Neural cell (in vitro differentiated cells): ENCODE results near the gene CORO2A. TPM values are rescaled to one million over a fixed set of nuclear protein-coding genes. Genes with fewer than 3 reads are reported as not detected.

ENCODE experiments used
- H2AFZ ChIP-seq: fragments of 200-600, 300-800 bp; sonication (generic), shearing (Covaris generic); 2 replicates; pipeline ENCODE4 v1.6.0; 2014; ENCODE audit warnings: low read depth, mild to moderate bottlenecking, antibody characterized with exemption, low read length, moderate library complexity
- H3F3A ChIP-seq: fragments of 200-600 bp; shearing (Covaris generic); 2 replicates; pipeline ENCODE4 v1.6.1; 2016; ENCODE audit warnings: mild to moderate bottlenecking, moderate library complexity, mixed read lengths, antibody characterized with exemption, low read length; ENCODE audit not compliant: insufficient read depth, poor library complexity, severe bottlenecking
- H3K27ac ChIP-seq: fragments of 200-600, 300-800 bp; sonication (generic), shearing (Covaris generic); 2 replicates; pipeline ENCODE4 v1.5.1; 2014; ENCODE audit warnings: mild to moderate bottlenecking, low read length, moderate library complexity
- H3K27me3 ChIP-seq: fragments of 300-800, 200-600 bp; sonication (generic), shearing (Covaris generic); 2 replicates; pipeline ENCODE4 v1.6.0; 2014; ENCODE audit warnings: mild to moderate bottlenecking, low read depth, low read length, moderate library complexity; ENCODE audit not compliant: insufficient read depth
- H3K36me3 ChIP-seq: fragments of 300-800, 200-600 bp; sonication (generic), shearing (Covaris generic); 2 replicates; pipeline ENCODE4 v1.5.1; 2014; ENCODE audit warnings: mild to moderate bottlenecking, antibody characterized with exemption, low read length, moderate library complexity; ENCODE audit not compliant: insufficient read depth
- H3K4me2 ChIP-seq: fragments of 300-800, 200-600 bp; sonication (generic), shearing (Covaris generic); 2 replicates; pipeline ENCODE4 v1.6.0; 2014; ENCODE audit warnings: mild to moderate bottlenecking, low read length
- H3K4me3 ChIP-seq: fragments of 300-800, 200-600 bp; sonication (generic), shearing (Covaris generic); 2 replicates; pipeline ENCODE4 v1.5.1; 2014; ENCODE audit warnings: mild to moderate bottlenecking, low read length, moderate library complexity
- H3K79me2 ChIP-seq: fragments of 200-600 bp; shearing (Covaris generic); replicated peaks from 2 replicates; pipeline ENCODE4 v1.6.0; 2014; ENCODE audit warnings: mild to moderate bottlenecking, low read length, moderate library complexity; ENCODE audit not compliant: insufficient read depth
- H3K9ac ChIP-seq: fragments of 300-800, 200-600 bp; sonication (generic), shearing (Covaris generic); 2 replicates; pipeline ENCODE4 v1.6.1; 2016; ENCODE audit warnings: mild to moderate bottlenecking, low read length, mixed read lengths
- H3K9me2 ChIP-seq: fragments of 200-600 bp; shearing (Covaris generic); 2 replicates; pipeline ENCODE4 v1.6.1; 2016; ENCODE audit warnings: mild to moderate bottlenecking, low read length, mixed read lengths; ENCODE audit not compliant: insufficient read depth
- H3K9me3 ChIP-seq: fragments of 200-600, 300-800 bp; sonication (generic), shearing (Covaris generic); 2 replicates; pipeline ENCODE4 v1.6.1; 2016; ENCODE audit warnings: mild to moderate bottlenecking, mixed run types, low read length, moderate library complexity, mixed read lengths
- H4K20me1 ChIP-seq: fragments of 200-600 bp; shearing (Covaris generic); 2 replicates; pipeline ENCODE4 v1.6.1; 2016; ENCODE audit warnings: mild to moderate bottlenecking, mixed run types; ENCODE audit not compliant: insufficient read depth
- EP300 ChIP-seq: fragments of 450-650 bp; conservative IDR thresholded peaks from 2 replicates; pipeline ENCODE4 v1.6.1; 2014; ENCODE audit warnings: antibody characterized with exemption, mild to moderate bottlenecking, moderate library complexity; ENCODE audit not compliant: poor library complexity, severe bottlenecking
- EZH2 ChIP-seq: fragments of 200-600, 300-800 bp; shearing (Covaris generic), sonication (generic); IDR thresholded peaks from 2 replicates; pipeline ENCODE4 v1.6.1; 2014; ENCODE audit warnings: antibody characterized with exemption, low read length, borderline replicate concordance, mild to moderate bottlenecking; ENCODE audit not compliant: insufficient read depth, poor library complexity, severe bottlenecking
- MXI1 ChIP-seq: fragments of 450-650 bp; conservative IDR thresholded peaks from 2 replicates; pipeline ENCODE4 v1.6.1; 2014; ENCODE audit warnings: antibody characterized with exemption, mild to moderate bottlenecking; ENCODE audit not compliant: poor library complexity, severe bottlenecking
- POLR2AphosphoS5 ChIP-seq: IDR thresholded peaks from 2 replicates; pipeline ENCODE4 v1.6.1; 2012
- RAD21 ChIP-seq: fragments of 450-650 bp; conservative IDR thresholded peaks from 2 replicates; pipeline ENCODE4 v1.6.1; 2014; ENCODE audit warnings: antibody characterized with exemption, mild to moderate bottlenecking, moderate library complexity
- SMC3 ChIP-seq: fragments of 450-650 bp; conservative IDR thresholded peaks from 2 replicates; pipeline ENCODE4 v1.6.1; 2014; ENCODE audit warnings: antibody characterized with exemption, mild to moderate bottlenecking, moderate library complexity; ENCODE audit not compliant: poor library complexity
- TAF1 ChIP-seq: IDR thresholded peaks from 2 replicates; pipeline ENCODE4 v1.6.1; 2012; ENCODE audit warnings: low read depth
- polyA plus RNA-seq: library from polyadenylated mRNA; depleted of rRNA; stranded (reverse); fragments of >200 nt; gene quantifications from 2 replicates; pipeline ENCODE4 v1.2.3, GENCODE V29; 2014
- TF ChIP-seq, protein P1 (sequence below): IDR thresholded peaks from 2 replicates; pipeline ENCODE4 v1.6.1; 2012; ENCODE audit warnings: borderline replicate concordance
- TF ChIP-seq, protein P2 (sequence below): fragments of 450-650 bp; IDR thresholded peaks from 2 replicates; pipeline ENCODE4 v1.5.1; 2014; ENCODE audit warnings: antibody characterized with exemption, mild to moderate bottlenecking, moderate library complexity; ENCODE audit not compliant: poor library complexity, severe bottlenecking

Gene CORO2A
- polyA plus RNA-seq, 1 donor from 2014 or later: 1.9 TPM

DNA sequence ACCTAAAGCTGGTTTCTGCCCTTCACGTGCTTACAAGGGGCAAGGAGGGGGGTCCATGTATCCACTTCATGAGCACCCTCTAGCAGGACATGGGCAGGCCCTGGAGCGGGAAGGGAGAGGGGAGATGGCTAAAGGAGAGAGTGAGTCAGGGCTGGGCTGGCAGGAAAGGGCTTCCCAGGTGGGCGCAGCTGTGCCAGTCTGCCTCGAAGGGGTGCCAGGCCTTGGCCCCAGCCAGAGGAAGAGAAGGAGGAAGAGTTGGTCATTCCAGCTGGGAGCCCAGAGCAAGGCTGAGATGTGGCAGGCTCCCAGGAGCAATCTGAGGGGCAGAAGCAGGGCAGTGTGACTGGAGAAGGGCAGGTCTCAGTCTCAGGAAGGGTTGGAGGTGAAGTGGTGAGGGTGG is 98.1 kb downstream of the CORO2A start:
- Histone ChIP-seq H2AFZ (no peak overlapping the region), H3K27ac (no peak overlapping the region), H3K27me3 (no peaks in the 10 kb centered on the region), H3F3A (no peaks in the 10 kb centered on the region), H3K9me2 (no peaks in the 10 kb centered on the region), H3K9me3 (no peaks in the 10 kb centered on the region), H3K79me2 (no peaks in the 10 kb centered on the region), H3K4me3 (no peak overlapping the region), H3K4me2 (no peak overlapping the region), H4K20me1 (no peaks in the 10 kb centered on the region), H3K9ac (no peak overlapping the region), H3K36me3 (no peaks in the 10 kb centered on the region)
- TF ChIP-seq RAD21 (no peak), POLR2AphosphoS5 (no peak), TAF1 (no peak), EZH2 (no peak), MXI1 (no peak), SMC3 (no peak), EP300 (no peak)
- TF ChIP-seq, protein P1, sequence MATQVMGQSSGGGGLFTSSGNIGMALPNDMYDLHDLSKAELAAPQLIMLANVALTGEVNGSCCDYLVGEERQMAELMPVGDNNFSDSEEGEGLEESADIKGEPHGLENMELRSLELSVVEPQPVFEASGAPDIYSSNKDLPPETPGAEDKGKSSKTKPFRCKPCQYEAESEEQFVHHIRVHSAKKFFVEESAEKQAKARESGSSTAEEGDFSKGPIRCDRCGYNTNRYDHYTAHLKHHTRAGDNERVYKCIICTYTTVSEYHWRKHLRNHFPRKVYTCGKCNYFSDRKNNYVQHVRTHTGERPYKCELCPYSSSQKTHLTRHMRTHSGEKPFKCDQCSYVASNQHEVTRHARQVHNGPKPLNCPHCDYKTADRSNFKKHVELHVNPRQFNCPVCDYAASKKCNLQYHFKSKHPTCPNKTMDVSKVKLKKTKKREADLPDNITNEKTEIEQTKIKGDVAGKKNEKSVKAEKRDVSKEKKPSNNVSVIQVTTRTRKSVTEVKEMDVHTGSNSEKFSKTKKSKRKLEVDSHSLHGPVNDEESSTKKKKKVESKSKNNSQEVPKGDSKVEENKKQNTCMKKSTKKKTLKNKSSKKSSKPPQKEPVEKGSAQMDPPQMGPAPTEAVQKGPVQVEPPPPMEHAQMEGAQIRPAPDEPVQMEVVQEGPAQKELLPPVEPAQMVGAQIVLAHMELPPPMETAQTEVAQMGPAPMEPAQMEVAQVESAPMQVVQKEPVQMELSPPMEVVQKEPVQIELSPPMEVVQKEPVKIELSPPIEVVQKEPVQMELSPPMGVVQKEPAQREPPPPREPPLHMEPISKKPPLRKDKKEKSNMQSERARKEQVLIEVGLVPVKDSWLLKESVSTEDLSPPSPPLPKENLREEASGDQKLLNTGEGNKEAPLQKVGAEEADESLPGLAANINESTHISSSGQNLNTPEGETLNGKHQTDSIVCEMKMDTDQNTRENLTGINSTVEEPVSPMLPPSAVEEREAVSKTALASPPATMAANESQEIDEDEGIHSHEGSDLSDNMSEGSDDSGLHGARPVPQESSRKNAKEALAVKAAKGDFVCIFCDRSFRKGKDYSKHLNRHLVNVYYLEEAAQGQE: no peak
- TF ChIP-seq, protein P2, sequence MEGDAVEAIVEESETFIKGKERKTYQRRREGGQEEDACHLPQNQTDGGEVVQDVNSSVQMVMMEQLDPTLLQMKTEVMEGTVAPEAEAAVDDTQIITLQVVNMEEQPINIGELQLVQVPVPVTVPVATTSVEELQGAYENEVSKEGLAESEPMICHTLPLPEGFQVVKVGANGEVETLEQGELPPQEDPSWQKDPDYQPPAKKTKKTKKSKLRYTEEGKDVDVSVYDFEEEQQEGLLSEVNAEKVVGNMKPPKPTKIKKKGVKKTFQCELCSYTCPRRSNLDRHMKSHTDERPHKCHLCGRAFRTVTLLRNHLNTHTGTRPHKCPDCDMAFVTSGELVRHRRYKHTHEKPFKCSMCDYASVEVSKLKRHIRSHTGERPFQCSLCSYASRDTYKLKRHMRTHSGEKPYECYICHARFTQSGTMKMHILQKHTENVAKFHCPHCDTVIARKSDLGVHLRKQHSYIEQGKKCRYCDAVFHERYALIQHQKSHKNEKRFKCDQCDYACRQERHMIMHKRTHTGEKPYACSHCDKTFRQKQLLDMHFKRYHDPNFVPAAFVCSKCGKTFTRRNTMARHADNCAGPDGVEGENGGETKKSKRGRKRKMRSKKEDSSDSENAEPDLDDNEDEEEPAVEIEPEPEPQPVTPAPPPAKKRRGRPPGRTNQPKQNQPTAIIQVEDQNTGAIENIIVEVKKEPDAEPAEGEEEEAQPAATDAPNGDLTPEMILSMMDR: no peak

DNA sequence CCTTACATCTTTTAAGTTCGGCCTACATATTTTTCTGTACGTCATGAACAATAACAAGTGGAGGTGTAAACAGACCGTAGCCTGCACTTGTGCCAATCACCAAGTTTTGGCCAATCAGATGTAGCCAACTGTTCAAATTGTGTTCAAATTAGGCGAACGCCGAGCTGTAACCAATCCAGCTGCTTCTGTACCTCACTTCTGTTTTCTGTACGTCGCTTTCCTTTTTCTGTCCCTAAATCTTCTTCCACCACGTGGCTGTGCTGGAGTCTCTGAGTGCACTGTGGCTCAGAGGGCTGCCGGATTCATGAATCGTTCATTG is 99.9 kb downstream of the CORO2A start:
- Histone ChIP-seq H3K36me3 (no peaks in the 10 kb centered on the region), H3K9me2 (no peaks in the 10 kb centered on the region), H3K9ac (no peak overlapping the region), H3K27me3 (no peaks in the 10 kb centered on the region), H3K4me3 (no peak overlapping the region), H4K20me1 (no peaks in the 10 kb centered on the region), H2AFZ (no peak overlapping the region), H3K9me3 (no peaks in the 10 kb centered on the region), H3K27ac (no peak overlapping the region), H3K4me2 (no peak overlapping the region), H3K79me2 (no peaks in the 10 kb centered on the region), H3F3A (no peaks in the 10 kb centered on the region)
- no peak for TF ChIP-seq RAD21
- TF ChIP-seq SMC3: no peak
- no peak for TF ChIP-seq POLR2AphosphoS5
- TF ChIP-seq TAF1: no peak
- no peak for TF ChIP-seq EZH2
- TF ChIP-seq, protein P2: no peak
- TF ChIP-seq EP300: no peak
- TF ChIP-seq, protein P1: no peak
- no peak for TF ChIP-seq MXI1
